GM23248 (cell line): ENCODE measurements around the gene SEMA6B. TPM values are rescaled to one million over a fixed set of nuclear protein-coding genes. Genes with fewer than 3 reads are reported as not detected.

ENCODE experiments used
- DNase-seq: peaks from one replicate; pipeline ENCODE4 v3.0.0-alpha.2; 2015
- H2AFZ ChIP-seq: fragments of 200-600 bp; sonication (generic); 2 replicates; pipeline ENCODE4 v1.6.1; 2016; ENCODE audit warnings: antibody characterized with exemption
- H3F3A ChIP-seq: fragments of 200-600 bp; sonication (generic); 2 replicates; pipeline ENCODE4 v1.6.1; 2016; ENCODE audit warnings: mild to moderate bottlenecking, antibody characterized with exemption, mixed run types; ENCODE audit not compliant: insufficient read depth
- H3K27ac ChIP-seq: fragments of 200-600 bp; sonication (generic); 2 replicates; pipeline ENCODE4 v1.5.1; 2016; ENCODE audit warnings: mild to moderate bottlenecking
- H3K27me3 ChIP-seq: fragments of 200-600 bp; sonication (generic); replicated peaks from 2 replicates; pipeline ENCODE4 v1.6.1; 2016; ENCODE audit warnings: mild to moderate bottlenecking; ENCODE audit not compliant: insufficient read depth
- H3K36me3 ChIP-seq: fragments of 200-600 bp; sonication (generic); 2 replicates; pipeline ENCODE4 v1.6.1; 2016; ENCODE audit warnings: low read depth, mild to moderate bottlenecking
- H3K4me1 ChIP-seq: fragments of 200-600 bp; sonication (generic); 2 replicates; pipeline ENCODE4 v1.6.1; 2016; ENCODE audit warnings: mild to moderate bottlenecking; ENCODE audit not compliant: insufficient read depth
- H3K4me2 ChIP-seq: fragments of 200-600 bp; sonication (generic); one replicate; pipeline ENCODE4 v1.6.1; 2016; ENCODE audit warnings: mild to moderate bottlenecking; ENCODE audit not compliant: unreplicated experiment
- H3K4me3 ChIP-seq: fragments of 200-600 bp; sonication (generic); 2 replicates; pipeline ENCODE4 v1.5.1; 2016; ENCODE audit warnings: mild to moderate bottlenecking
- H3K79me2 ChIP-seq: fragments of 200-600 bp; sonication (generic); 2 replicates; pipeline ENCODE4 v1.6.1; 2016; ENCODE audit warnings: mild to moderate bottlenecking; ENCODE audit not compliant: insufficient read depth
- H3K9ac ChIP-seq: fragments of 200-600 bp; sonication (generic); 2 replicates; pipeline ENCODE4 v1.6.1; 2016; ENCODE audit warnings: mild to moderate bottlenecking
- H3K9me2 ChIP-seq: fragments of 200-600 bp; sonication (generic); 2 replicates; pipeline ENCODE4 v1.6.1; 2016; ENCODE audit warnings: mixed run types, mild to moderate bottlenecking, moderate library complexity; ENCODE audit not compliant: insufficient read depth
- H3K9me3 ChIP-seq: fragments of 200-600 bp; sonication (generic); one replicate; pipeline ENCODE4 v1.6.1; 2017; ENCODE audit warnings: low read depth
- H4K20me1 ChIP-seq: fragments of 200-600 bp; sonication (generic); 2 replicates; pipeline ENCODE4 v1.6.0; 2016; ENCODE audit not compliant: insufficient read depth
- EZH2 ChIP-seq: fragments of 200-600 bp; sonication (generic); IDR thresholded peaks from 2 replicates; pipeline ENCODE4 v1.6.1; 2018; ENCODE audit warnings: antibody characterized with exemption, mild to moderate bottlenecking; ENCODE audit not compliant: insufficient read depth, poor library complexity, severe bottlenecking
- EZH2phosphoT487 ChIP-seq: fragments of 200-600 bp; sonication (generic); IDR thresholded peaks from 2 replicates; pipeline ENCODE4 v1.6.1; 2018; ENCODE audit warnings: antibody characterized with exemption, moderate library complexity, mild to moderate bottlenecking, low read depth; ENCODE audit not compliant: insufficient read depth
- WGBS, 2 experiments: methylation state at CpG; one replicate each; pipeline ENCODE4 v1.1.6; 2015 to 2017; ENCODE audit warnings: low lambda C conversion rate in 2 of 2, low coverage in 1 of 2; ENCODE audit errors: missing lambda C conversion rate in 2 of 2; 5-methylcytosine and 5-hydroxymethylcytosine counted together
- in situ Hi-C: fragments of 300-500 bp; cut with MboI; formaldehyde crosslinking; loops from 2 replicates; pipeline ENCODE4 v1.15.0; 2020
- polyA plus RNA-seq: library from polyadenylated mRNA; unstranded; fragments of >200 nt; fragmentation: Nextera tagmentation; extraction: Ambion mirVana; gene quantifications from 2 replicates; pipeline ENCODE4 v1.2.1, GENCODE V29; 2016
- total RNA-seq: library from RNA; depleted of rRNA; stranded (reverse); fragments of >200 nt; shearing (Covaris generic); gene quantifications from 2 replicates; pipeline ENCODE4 v1.2.3, GENCODE V29; 2014

The SEMA6B gene
- total and polyA plus RNA-seq, 2 experiments from 2014 or later = not detected

GRCh38 chr19:4553775-4554174 lies 5.7 kb downstream of the SEMA6B start:
- DNase-seq = no peak
- no peak overlapping the region for H3K27ac ChIP-seq
- TF ChIP-seq EZH2phosphoT487 = no peak
- TF ChIP-seq EZH2 = no peak
- no peak overlapping the region for H3K4me3 ChIP-seq
- no peaks in the 10 kb centered on the region for H3F3A ChIP-seq
- no peaks in the 10 kb centered on the region for H4K20me1 ChIP-seq
- no peaks in the 10 kb centered on the region; the same call in 1 of the 2 replicates for H3K27me3 ChIP-seq
- no peaks in the 10 kb centered on the region for H3K79me2 ChIP-seq
- no peaks in the 10 kb centered on the region for H3K4me1 ChIP-seq
- no peaks in the 10 kb centered on the region for H3K9me2 ChIP-seq
- H3K36me3 ChIP-seq = no peaks in the 10 kb centered on the region
- no peak overlapping the region for H3K9ac ChIP-seq
- WGBS, 2 experiments = 70 to 86% methylated on average over 3 of the region's 3 CpGs
- in situ Hi-C loops = no loop called here
- no peak overlapping the region for H3K4me2 ChIP-seq
- no peaks in the 10 kb centered on the region for H3K9me3 ChIP-seq
- H2AFZ ChIP-seq = no peak overlapping the region

GRCh38 chr19:4553092-4553695 lies 6.3 kb downstream of the SEMA6B start:
- Histone ChIP-seq H3K36me3 (no peaks in the 10 kb centered on the region), H3K9ac (no peak overlapping the region), H3K27ac (no peak overlapping the region), H3F3A (no peaks in the 10 kb centered on the region), H3K4me3 (no peak overlapping the region), H3K27me3 (no peaks in the 10 kb centered on the region; the same call in 1 of the 2 replicates), H3K79me2 (no peaks in the 10 kb centered on the region), H3K9me2 (no peaks in the 10 kb centered on the region), H3K4me1 (no peaks in the 10 kb centered on the region), H4K20me1 (no peaks in the 10 kb centered on the region), H2AFZ (no peak overlapping the region), H3K4me2 (no peak overlapping the region), H3K9me3 (no peaks in the 10 kb centered on the region)
- TF ChIP-seq EZH2phosphoT487 = no peak
- no peak for TF ChIP-seq EZH2
- DNase-seq = no peak
- in situ Hi-C loops = no loop called here

- H3K36me3 ChIP-seq = no peaks in the 10 kb centered on the region
- no peaks in the 10 kb centered on the region for H3K9me2 ChIP-seq
- H3K4me3 ChIP-seq = no peak overlapping the region
- WGBS, 2 experiments = 85 to 94% methylated on average over 18 of the region's 18 CpGs
- H3K27me3 ChIP-seq = no peaks in the 10 kb centered on the region; the same call in 1 of the 2 replicates
- TF ChIP-seq EZH2phosphoT487 = no peak
- no peak for TF ChIP-seq EZH2
- H3K9me3 ChIP-seq = no peaks in the 10 kb centered on the region
- H2AFZ ChIP-seq = no peak overlapping the region
- H3K4me2 ChIP-seq = no peak overlapping the region
- H3K9ac ChIP-seq = no peak overlapping the region
- H3F3A ChIP-seq = no peaks in the 10 kb centered on the region
- no peaks in the 10 kb centered on the region for H3K4me1 ChIP-seq
- H3K27ac ChIP-seq = no peak overlapping the region
- no peaks in the 10 kb centered on the region for H4K20me1 ChIP-seq
- DNase-seq = no peak
- H3K79me2 ChIP-seq = no peaks in the 10 kb centered on the region
- in situ Hi-C loops = no loop called here
Observed at GRCh38 chr19:4552525-4552819, 7.0 kb downstream of the SEMA6B start.

- DNase-seq = no peak
- H3K36me3 ChIP-seq = no peaks in the 10 kb centered on the region
- H3F3A ChIP-seq = no peaks in the 10 kb centered on the region
- H3K4me1 ChIP-seq = no peaks in the 10 kb centered on the region
- TF ChIP-seq EZH2 (no peak), EZH2phosphoT487 (no peak)
- H3K4me2 ChIP-seq = no peak overlapping the region
- H2AFZ ChIP-seq = no peak overlapping the region
- H3K27ac ChIP-seq = no peak overlapping the region
- 66 to 68% methylated on average over 26 of the region's 26 CpGs for WGBS, 2 experiments
- in situ Hi-C loops = no loop called here
- no peaks in the 10 kb centered on the region for H3K9me2 ChIP-seq
- no peaks in the 10 kb centered on the region for H3K9me3 ChIP-seq
- H3K4me3 ChIP-seq = no peak overlapping the region
- H3K9ac ChIP-seq = no peak overlapping the region
- no peaks in the 10 kb centered on the region for H4K20me1 ChIP-seq
- no peaks in the 10 kb centered on the region; the same call in 1 of the 2 replicates for H3K27me3 ChIP-seq
- no peaks in the 10 kb centered on the region for H3K79me2 ChIP-seq
Observed at GRCh38 chr19:4550479-4551050, 8.9 kb downstream of the SEMA6B start.
